ENCODE results near the gene SMG5.
A peak's percentile ranks its signal among the peaks of the same experiment; 100 is the strongest.

Gene SMG5

GRCh38 chr1:156293895-156294294 is 11.3 kb upstream of the SMG5 start:
- H3K4ac ChIP-seq (ENCODE audit: low read length): no peak overlapping the region
- H3K4me2 ChIP-seq (ENCODE audit: insufficient read depth, low read length, poor library complexity, severe bottlenecking): no peak overlapping the region
- no peaks in the 10 kb centered on the region for H3K27me3 ChIP-seq (ENCODE audit: control insufficient read depth in 3 of 3, insufficient read depth in 3 of 3, low read depth in 1 of 3, low read length in 3 of 3)
- H3K4me1 ChIP-seq (ENCODE audit: control insufficient read depth in 2 of 2, insufficient read depth in 1 of 2, low read depth in 1 of 2, low read length in 2 of 2): peaks cover 2 to 10% of the 10 kb centered on the region in 2 donors
- peaks cover 5% of the 10 kb centered on the region for H3K79me1 ChIP-seq (ENCODE audit: low read depth, low read length)
- DNase-seq (ENCODE audit: low spot score): no peak
- H2BK120ac ChIP-seq (ENCODE audit: low read depth, low read length): no peak overlapping the region
- H3K36me3 ChIP-seq (replicated peaks in 1 of 2; ENCODE audit: control insufficient read depth in 2 of 2, insufficient read depth in 2 of 2, low read length in 2 of 2): peaks cover 0 to 2% of the 10 kb centered on the region in 2 donors
- H2AFZ ChIP-seq (ENCODE audit: low read length): no peak overlapping the region
- no peak overlapping the region for H2AK5ac ChIP-seq (ENCODE audit: low read depth, low read length)
- no peak overlapping the region for H3K27ac ChIP-seq (replicated peaks; ENCODE audit: low read length)
- no peak overlapping the region for H4K8ac ChIP-seq (ENCODE audit: low read depth, low read length)
- no peak overlapping the region for H2BK15ac ChIP-seq (ENCODE audit: low read length)
- H3K18ac ChIP-seq (ENCODE audit: low read length): no peak overlapping the region
- H3K4me3 ChIP-seq (ENCODE audit: low read length in 2 of 2): no peak overlapping the region
- no peak overlapping the region for H2BK12ac ChIP-seq (ENCODE audit: low read length)
- no peak overlapping the region for H3K23ac ChIP-seq (ENCODE audit: low read depth, low read length, poor library complexity)
- no CpG with 5 or more reads among the region's 9 CpGs for WGBS, 2 donors (ENCODE audit: extremely low coverage in 2 of 2, insufficient read length in 2 of 2, insufficient replicate concordance in 1 of 2)
- no peak overlapping the region for H3K14ac ChIP-seq (ENCODE audit: low read length)
- H2BK5ac ChIP-seq (ENCODE audit: low read length): no peak overlapping the region
- H3K9me3 ChIP-seq (replicated peaks in 1 of 2; ENCODE audit: control insufficient read depth in 2 of 2, insufficient read depth in 1 of 2, low read depth in 1 of 2, low read length in 2 of 2): no peaks in the 10 kb centered on the region
- no peak overlapping the region for H4K91ac ChIP-seq (ENCODE audit: low read depth, low read length, poor library complexity)
- no peak overlapping the region for H3K9ac ChIP-seq (ENCODE audit: low read depth, low read length, poor library complexity)

DNA sequence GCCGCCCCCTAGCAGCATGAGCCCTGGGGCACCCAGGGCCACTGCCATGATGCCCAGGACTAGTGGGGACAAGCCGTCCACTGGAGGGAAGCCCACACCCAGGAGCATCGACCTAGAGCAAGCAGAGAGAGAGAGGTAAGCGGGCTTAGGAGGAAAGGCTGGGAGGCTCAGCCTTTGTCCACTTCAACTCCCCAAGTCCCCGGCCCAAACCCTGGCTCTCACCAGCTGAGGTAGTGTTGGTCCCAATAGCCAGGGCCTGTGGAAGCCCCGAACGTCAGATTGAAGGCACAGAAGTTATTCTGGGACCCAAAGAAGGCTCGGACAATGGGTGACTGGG is 10.4 kb upstream of the SMG5 start:
- H4K91ac ChIP-seq (ENCODE audit: low read depth, low read length, poor library complexity): no peak overlapping the region
- no peak overlapping the region for H2BK15ac ChIP-seq (ENCODE audit: low read length)
- H3K23ac ChIP-seq (ENCODE audit: low read depth, low read length, poor library complexity): no peak overlapping the region
- H3K27ac ChIP-seq (replicated peaks; ENCODE audit: low read length): no peak overlapping the region
- H2BK12ac ChIP-seq (ENCODE audit: low read length): no peak overlapping the region
- no peaks in the 10 kb centered on the region for H3K9me3 ChIP-seq (replicated peaks in 1 of 2; ENCODE audit: control insufficient read depth in 2 of 2, insufficient read depth in 1 of 2, low read depth in 1 of 2, low read length in 2 of 2)
- H3K27me3 ChIP-seq (ENCODE audit: control insufficient read depth in 3 of 3, insufficient read depth in 3 of 3, low read depth in 1 of 3, low read length in 3 of 3): no peaks in the 10 kb centered on the region
- H3K4me1 ChIP-seq (ENCODE audit: control insufficient read depth in 2 of 2, insufficient read depth in 1 of 2, low read depth in 1 of 2, low read length in 2 of 2): peaks cover 2 to 10% of the 10 kb centered on the region in 2 donors
- H3K14ac ChIP-seq (ENCODE audit: low read length): no peak overlapping the region
- peaks cover 0 to 2% of the 10 kb centered on the region in 2 donors for H3K36me3 ChIP-seq (replicated peaks in 1 of 2; ENCODE audit: control insufficient read depth in 2 of 2, insufficient read depth in 2 of 2, low read length in 2 of 2)
- no peak overlapping the region for H2AK5ac ChIP-seq (ENCODE audit: low read depth, low read length)
- no peak overlapping the region for H4K8ac ChIP-seq (ENCODE audit: low read depth, low read length)
- WGBS, 2 donors (ENCODE audit: extremely low coverage in 2 of 2, insufficient read length in 2 of 2, insufficient replicate concordance in 1 of 2): no CpG with 5 or more reads among the region's 8 CpGs
- no peak overlapping the region for H3K18ac ChIP-seq (ENCODE audit: low read length)
- H3K4me3 ChIP-seq (ENCODE audit: low read length in 2 of 2): no peak overlapping the region
- DNase-seq (ENCODE audit: low spot score): no peak
- no peak overlapping the region for H3K4me2 ChIP-seq (ENCODE audit: insufficient read depth, low read length, poor library complexity, severe bottlenecking)
- no peak overlapping the region for H2AFZ ChIP-seq (ENCODE audit: low read length)
- H3K9ac ChIP-seq (ENCODE audit: low read depth, low read length, poor library complexity): no peak overlapping the region
- no peak overlapping the region for H2BK120ac ChIP-seq (ENCODE audit: low read depth, low read length)
- H3K4ac ChIP-seq (ENCODE audit: low read length): no peak overlapping the region
- no peak overlapping the region for H2BK5ac ChIP-seq (ENCODE audit: low read length)
- H3K79me1 ChIP-seq (ENCODE audit: low read depth, low read length): peaks cover 5% of the 10 kb centered on the region

DNA sequence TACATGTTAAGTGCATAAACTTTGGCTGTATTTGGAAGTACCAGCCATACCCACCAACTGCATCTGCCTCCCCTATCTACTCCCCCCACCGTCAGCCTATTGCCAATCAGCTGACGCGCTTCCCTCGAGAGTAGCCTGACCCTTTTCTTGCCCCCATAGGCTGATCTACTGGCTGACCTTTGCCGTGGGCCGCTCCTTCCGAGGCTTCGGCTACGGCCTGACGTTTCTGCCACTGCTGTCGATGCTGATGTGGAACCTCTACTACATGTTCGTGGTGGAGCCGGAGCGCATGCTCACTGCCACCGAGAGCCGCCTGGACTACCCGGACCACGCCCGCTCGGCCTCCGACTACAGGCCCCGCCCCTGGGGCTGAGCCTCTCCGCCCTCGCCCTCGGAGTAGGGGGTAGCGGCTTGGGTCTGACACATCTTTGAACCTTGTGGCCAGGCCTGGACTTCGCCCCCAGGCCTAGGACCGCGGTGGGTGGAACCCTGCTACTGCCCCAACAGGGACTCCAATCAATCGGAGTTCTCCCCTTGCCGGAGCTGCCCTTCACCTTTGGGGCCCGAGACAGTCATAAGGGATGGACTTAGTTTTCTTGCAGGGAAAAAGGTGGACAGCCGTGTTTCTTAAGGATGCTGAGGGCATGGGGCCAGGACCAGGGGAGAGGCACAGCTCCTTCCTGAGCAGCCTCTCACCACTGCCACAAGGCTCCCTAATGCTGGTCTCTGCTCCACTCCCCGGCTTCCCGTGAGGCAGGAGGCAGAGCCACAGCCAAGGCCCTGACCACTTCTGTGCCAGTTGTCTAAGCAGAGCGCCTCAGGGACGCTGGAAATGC is 8.8 kb upstream of the SMG5 start:
- Histone ChIP-seq H3K9me3 (replicated peaks in 1 of 2; ENCODE audit: control insufficient read depth in 2 of 2, insufficient read depth in 1 of 2, low read depth in 1 of 2, low read length in 2 of 2) (no peaks in the 10 kb centered on the region), H3K4me1 (ENCODE audit: control insufficient read depth in 2 of 2, insufficient read depth in 1 of 2, low read depth in 1 of 2, low read length in 2 of 2) (peaks cover 2 to 10% of the 10 kb centered on the region in 2 donors), H3K27me3 (ENCODE audit: control insufficient read depth in 3 of 3, insufficient read depth in 3 of 3, low read depth in 1 of 3, low read length in 3 of 3) (no peaks in the 10 kb centered on the region), H3K9ac (ENCODE audit: low read depth, low read length, poor library complexity) (peak overlapping the region; percentile 89), H2AFZ (ENCODE audit: low read length) (no peak overlapping the region), H3K36me3 (replicated peaks in 1 of 2; ENCODE audit: control insufficient read depth in 2 of 2, insufficient read depth in 2 of 2, low read length in 2 of 2) (peaks cover 0 to 2% of the 10 kb centered on the region in 2 donors), H2BK12ac (ENCODE audit: low read length) (no peak overlapping the region), H2AK5ac (ENCODE audit: low read depth, low read length) (peak overlapping the region; percentile 24), H3K4ac (ENCODE audit: low read length) (no peak overlapping the region), H2BK120ac (ENCODE audit: low read depth, low read length) (no peak overlapping the region), H4K91ac (ENCODE audit: low read depth, low read length, poor library complexity) (peak overlapping the region; percentile 82), H3K4me3 (ENCODE audit: low read length in 2 of 2) (peak overlapping the region in 1 of 2 donors; percentile 87), H3K14ac (ENCODE audit: low read length) (no peak overlapping the region), H4K8ac (ENCODE audit: low read depth, low read length) (no peak overlapping the region), H3K4me2 (ENCODE audit: insufficient read depth, low read length, poor library complexity, severe bottlenecking) (peak overlapping the region; percentile 84), H2BK5ac (ENCODE audit: low read length) (peak overlapping the region; percentile 62), H3K27ac (replicated peaks; ENCODE audit: low read length) (peak overlapping the region; percentile 61), H2BK15ac (ENCODE audit: low read length) (peak overlapping the region; percentile 46), H3K23ac (ENCODE audit: low read depth, low read length, poor library complexity) (peak overlapping the region; percentile 87), H3K79me1 (ENCODE audit: low read depth, low read length) (peaks cover 5% of the 10 kb centered on the region), H3K18ac (ENCODE audit: low read length) (peak overlapping the region; percentile 82)
- DNase-seq (ENCODE audit: low spot score): peak; percentile 64
- no CpG with 5 or more reads among the region's 37 CpGs for WGBS, 2 donors (ENCODE audit: extremely low coverage in 2 of 2, insufficient read length in 2 of 2, insufficient replicate concordance in 1 of 2)

DNA sequence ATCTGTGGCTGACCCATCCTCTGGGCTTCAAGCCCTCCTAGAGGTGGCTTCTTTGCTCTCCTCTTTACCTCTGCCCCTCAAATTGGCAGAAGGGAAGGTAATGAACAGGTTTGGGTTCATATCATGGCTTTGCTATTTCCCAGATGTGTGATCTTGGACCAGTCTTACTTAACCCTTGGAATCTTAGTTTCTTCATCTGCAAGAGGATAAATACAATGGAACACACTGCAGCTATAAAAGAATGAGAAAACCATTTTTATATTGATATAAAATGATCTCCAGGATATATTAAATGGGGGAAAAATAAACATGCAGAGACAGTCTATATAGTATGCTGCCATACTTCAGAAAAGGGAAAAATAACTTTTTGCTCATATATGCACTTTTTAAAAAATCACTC is 7.2 kb upstream of the SMG5 start:
- H3K4ac ChIP-seq (ENCODE audit: low read length): no peak overlapping the region
- no peak overlapping the region for H2BK5ac ChIP-seq (ENCODE audit: low read length)
- no peak overlapping the region for H3K4me2 ChIP-seq (ENCODE audit: insufficient read depth, low read length, poor library complexity, severe bottlenecking)
- H3K36me3 ChIP-seq (replicated peaks in 1 of 2; ENCODE audit: control insufficient read depth in 2 of 2, insufficient read depth in 2 of 2, low read length in 2 of 2): peaks cover 2 to 4% of the 10 kb centered on the region in 2 donors
- no peak overlapping the region for H4K8ac ChIP-seq (ENCODE audit: low read depth, low read length)
- H2BK15ac ChIP-seq (ENCODE audit: low read length): no peak overlapping the region
- no peak overlapping the region for H3K9ac ChIP-seq (ENCODE audit: low read depth, low read length, poor library complexity)
- H3K23ac ChIP-seq (ENCODE audit: low read depth, low read length, poor library complexity): no peak overlapping the region
- no peak overlapping the region for H2BK120ac ChIP-seq (ENCODE audit: low read depth, low read length)
- H3K79me1 ChIP-seq (ENCODE audit: low read depth, low read length): peaks cover 3% of the 10 kb centered on the region
- H2AK5ac ChIP-seq (ENCODE audit: low read depth, low read length): no peak overlapping the region
- no peak overlapping the region for H2BK12ac ChIP-seq (ENCODE audit: low read length)
- H2AFZ ChIP-seq (ENCODE audit: low read length): no peak overlapping the region
- H3K27ac ChIP-seq (replicated peaks; ENCODE audit: low read length): no peak overlapping the region
- no peaks in the 10 kb centered on the region for H3K27me3 ChIP-seq (ENCODE audit: control insufficient read depth in 3 of 3, insufficient read depth in 3 of 3, low read depth in 1 of 3, low read length in 3 of 3)
- H3K14ac ChIP-seq (ENCODE audit: low read length): no peak overlapping the region
- H3K18ac ChIP-seq (ENCODE audit: low read length): no peak overlapping the region
- no peak overlapping the region for H4K91ac ChIP-seq (ENCODE audit: low read depth, low read length, poor library complexity)
- no peak for DNase-seq (ENCODE audit: low spot score)
- peaks cover 0 to 6% of the 10 kb centered on the region in 2 donors for H3K4me1 ChIP-seq (ENCODE audit: control insufficient read depth in 2 of 2, insufficient read depth in 1 of 2, low read depth in 1 of 2, low read length in 2 of 2)
- H3K4me3 ChIP-seq (ENCODE audit: low read length in 2 of 2): no peak overlapping the region
- H3K9me3 ChIP-seq (replicated peaks in 1 of 2; ENCODE audit: control insufficient read depth in 2 of 2, insufficient read depth in 1 of 2, low read depth in 1 of 2, low read length in 2 of 2): no peaks in the 10 kb centered on the region

All from neuronal stem cell (in vitro differentiated cells).